Central memory CD4-positive, alpha-beta T cell (primary cell): Measurements from ENCODE around the gene OPHN1.
"Not testable (repeated sequence)": the region's sequence is repeated elsewhere in the genome, so short reads cannot be mapped to it uniquely, and the experiment has no call there.

Experiments used
- DNase-seq: peaks from one replicate; pipeline ENCODE4 v3.0.0; 2022

Gene OPHN1

GRCh38 chrX:68345025-68345424, 88.3 kb downstream of the OPHN1 start:
- no peak for DNase-seq

GRCh38 chrX:68343551-68343950, 89.7 kb downstream of the OPHN1 start:
- no peak for DNase-seq

GRCh38 chrX:68332201-68332731, 101.0 kb downstream of the OPHN1 start:
- no peak for DNase-seq

- not testable (repeated sequence) for DNase-seq
Measured at GRCh38 chrX:68326841-68327240, 106.5 kb downstream of the OPHN1 start.

DNA sequence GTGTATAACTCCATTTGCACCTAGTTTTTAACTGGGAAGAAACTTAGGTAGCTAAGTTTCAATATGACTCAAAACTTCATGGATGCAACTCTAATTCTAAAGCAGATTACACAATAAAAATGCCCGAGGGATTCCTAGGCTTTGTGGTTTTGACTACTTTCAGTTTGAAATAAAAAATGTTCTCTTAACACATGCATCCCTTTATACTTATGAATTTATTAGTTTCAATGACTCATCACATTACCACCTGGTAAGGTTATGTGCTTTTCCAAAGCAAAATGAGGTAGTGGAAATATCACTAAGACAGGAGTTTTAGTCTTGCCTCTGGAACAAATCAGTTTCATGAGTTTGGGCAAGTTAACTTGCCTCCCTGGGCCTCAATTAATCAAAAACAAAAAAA, 125.5 kb downstream of the OPHN1 start:
- DNase-seq: no peak

DNA sequence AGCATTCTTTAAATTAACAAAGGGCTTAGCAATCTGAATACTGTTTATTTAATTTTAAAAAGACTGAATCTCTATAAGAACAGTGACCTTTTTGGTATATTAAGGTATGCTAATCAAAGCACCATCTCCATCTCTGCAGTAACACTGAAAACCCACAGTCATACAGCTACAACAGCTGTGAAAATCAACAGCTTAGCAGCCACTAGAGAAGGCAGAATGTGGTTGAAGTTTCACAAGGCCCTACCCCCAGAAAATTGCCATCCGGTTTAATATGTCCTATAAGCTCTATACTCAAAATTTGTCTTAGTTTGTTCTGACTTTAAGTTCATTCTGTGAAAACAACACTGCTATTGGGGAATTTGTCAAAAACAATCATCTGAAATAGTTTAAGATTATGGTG, 128.7 kb downstream of the OPHN1 start:
- no peak for DNase-seq

- DNase-seq: no peak
Measured at GRCh38 chrX:68299898-68300297, 133.4 kb downstream of the OPHN1 start.

DNA sequence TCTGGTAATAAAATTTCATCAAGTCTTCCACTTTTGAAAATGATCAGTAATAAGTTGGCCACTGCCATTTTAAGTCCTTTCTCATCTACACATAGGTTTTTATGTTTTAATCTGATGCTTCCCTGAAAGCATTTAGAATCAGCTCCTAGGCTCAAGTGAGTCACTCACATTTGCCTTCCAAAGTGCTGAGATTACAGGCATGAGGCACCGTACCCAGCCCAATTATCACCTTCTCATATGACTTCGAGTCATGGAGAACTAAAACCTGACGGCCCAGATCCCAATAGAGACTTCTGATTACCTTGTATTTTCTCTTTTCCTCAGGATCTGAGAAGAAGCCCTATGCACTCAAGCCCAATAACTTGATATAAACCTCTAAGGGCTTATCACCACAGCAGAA, 140.8 kb downstream of the OPHN1 start:
- DNase-seq: no peak

- no peak for DNase-seq
Measured at GRCh38 chrX:68288127-68288526, 145.2 kb downstream of the OPHN1 start.

DNA sequence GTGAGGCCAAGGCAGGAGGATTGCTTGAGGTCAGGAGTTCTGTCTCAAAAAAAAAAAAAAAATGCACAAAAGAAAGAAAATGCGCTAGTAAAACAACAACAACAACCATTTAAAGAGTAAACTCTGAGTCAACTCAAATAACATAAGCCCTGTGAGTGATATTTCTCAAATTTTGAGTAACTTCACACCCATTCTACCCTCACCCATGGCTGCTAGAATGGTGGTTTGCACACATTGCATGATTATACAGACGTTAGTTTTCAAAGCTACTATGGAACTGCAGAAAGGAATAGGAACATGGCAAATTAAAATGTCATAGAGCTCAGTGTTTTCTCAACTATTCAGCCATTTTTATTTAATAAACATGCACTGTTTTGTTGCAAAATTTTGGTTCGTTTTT, 145.9 kb downstream of the OPHN1 start:
- no peak for DNase-seq

DNA sequence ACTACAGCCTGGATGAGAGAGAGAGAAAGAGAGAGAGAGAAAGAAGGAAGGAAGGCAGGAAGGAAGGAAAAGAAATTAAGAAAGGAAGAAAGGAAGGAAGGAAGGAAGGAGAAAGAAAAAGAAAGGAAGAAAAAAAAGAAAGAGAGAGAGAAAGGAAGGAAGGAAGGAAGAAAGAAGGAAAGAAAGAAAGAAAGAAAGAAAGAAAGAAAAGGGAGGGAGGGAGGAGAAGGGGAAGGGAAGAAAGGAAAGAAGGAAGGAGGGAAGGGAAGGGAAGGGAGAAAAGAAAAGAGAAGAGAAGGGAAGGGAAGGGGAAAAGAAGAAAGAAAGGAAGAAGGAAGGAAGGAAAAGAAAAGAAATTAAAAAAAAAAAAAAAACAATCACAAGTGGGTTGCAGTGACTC, 146.3 kb downstream of the OPHN1 start:
- DNase-seq: no peak

DNA sequence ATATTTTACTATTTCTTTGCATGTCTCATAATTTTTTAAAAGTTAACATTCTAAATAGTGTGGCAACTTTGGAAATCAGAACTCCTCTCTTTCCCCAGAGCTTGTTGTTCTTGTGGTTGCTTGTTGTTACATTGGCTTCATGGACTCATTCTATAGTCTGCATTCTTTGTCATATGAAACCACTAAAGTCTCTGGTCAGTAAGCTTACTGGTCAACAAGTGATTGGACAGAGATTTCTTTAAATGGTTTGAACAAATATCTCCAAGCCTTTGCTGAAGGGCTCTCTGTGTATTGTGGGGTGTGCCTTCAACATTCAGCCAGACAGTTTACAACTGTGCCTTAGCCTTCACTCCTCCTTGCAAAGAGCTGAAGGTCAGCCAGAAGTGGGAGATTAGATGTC, 147.2 kb downstream of the OPHN1 start:
- no peak for DNase-seq

GRCh38 chrX:68284281-68284904, 148.9 kb downstream of the OPHN1 start:
- DNase-seq: no peak

GRCh38 chrX:68273887-68274286, 159.4 kb downstream of the OPHN1 start:
- DNase-seq: no peak

GRCh38 chrX:68264793-68265192, 168.5 kb downstream of the OPHN1 start:
- not testable (repeated sequence) for DNase-seq

DNA sequence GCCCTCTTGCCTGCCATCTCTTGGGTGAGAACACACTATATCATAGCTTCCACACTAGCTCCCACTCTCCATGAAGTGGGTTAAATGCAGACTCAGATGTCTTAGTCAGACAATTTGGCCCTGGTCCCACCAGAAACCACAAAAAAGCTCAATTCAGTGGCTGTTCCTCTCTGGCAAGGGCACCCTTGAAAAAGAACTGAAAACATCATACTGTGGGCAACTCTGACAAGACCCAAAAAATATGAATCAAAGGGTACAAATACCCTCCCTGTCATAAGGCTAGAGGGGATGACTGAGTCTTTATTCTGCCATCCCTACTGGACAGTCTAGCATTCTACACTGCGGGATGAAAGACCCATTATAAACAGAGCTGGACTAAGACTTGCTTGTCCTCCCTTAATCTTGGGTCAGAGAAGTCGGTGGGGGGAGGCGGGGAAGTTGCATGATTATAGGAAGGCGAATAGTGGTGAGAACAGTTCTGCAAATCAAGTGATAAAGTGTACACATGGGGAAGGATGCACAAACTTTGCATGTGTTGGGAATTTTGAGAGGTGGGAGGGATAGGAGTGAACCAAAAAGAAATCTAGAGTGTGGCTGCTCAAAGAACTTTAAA, 172.1 kb downstream of the OPHN1 start:
- no peak for DNase-seq

DNA sequence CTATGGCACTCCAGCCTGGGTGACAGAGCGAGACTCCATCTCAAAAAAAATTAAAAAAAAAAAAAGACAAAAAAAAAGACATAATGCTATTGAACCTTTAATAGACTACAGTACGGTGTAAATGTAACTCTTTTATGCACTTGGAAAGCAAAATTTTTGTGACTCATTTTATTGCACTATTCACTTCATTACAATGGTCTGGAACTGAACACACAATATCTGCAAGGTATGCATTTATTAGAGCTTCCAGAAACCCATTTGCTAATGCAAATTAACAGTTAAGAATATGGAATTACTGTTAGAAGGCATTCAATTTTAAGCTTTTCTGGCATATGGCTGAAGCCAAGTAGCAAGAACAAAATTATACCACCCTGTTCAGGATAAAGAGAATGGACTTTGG, 176.3 kb downstream of the OPHN1 start:
- no peak for DNase-seq

DNA sequence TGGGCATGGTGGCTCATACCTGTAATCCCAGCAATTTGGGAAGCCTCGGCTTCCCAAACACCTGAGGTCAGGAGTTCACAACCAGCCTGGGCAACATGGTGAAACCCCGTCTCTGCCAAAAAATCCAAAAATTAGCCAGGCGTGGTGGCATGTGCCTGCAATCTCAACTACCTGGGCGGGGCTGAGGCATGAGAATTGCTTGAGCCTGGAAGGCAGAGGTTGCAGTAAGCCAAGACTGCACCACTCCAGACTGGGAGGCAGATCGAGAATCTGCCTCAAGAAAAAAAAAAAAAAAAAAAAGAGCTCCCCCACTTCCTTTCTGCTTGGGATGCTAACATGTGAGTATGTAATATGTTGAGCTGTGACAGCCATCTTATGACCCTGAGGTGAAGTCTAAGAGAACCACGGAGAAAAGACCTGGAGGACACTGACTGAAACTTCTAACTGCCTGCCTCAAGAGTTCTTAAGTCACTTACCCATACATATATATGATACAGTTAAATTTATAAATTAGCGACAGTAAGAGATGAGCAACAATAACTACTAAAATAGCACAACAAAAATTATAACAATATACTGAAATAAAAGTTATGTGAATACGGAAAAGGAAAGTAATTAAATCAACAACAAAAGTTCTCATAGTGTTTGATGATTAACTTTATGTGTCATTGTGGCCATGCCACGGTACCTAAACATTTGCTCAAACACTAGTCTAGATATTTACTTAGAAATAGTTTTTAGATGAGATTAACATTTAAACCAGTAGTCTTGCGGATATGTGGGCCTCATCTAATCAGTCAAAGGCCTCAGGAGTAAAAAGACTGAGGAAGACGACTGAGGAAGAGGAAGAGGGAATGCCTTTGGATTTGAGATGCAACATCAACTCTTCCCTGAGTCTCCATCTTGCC, 178.3 kb downstream of the OPHN1 start:
- no peak for DNase-seq

- DNase-seq: no peak
Measured at GRCh38 chrX:68252664-68253063, 180.6 kb downstream of the OPHN1 start.

GRCh38 chrX:68249903-68250302, 183.4 kb downstream of the OPHN1 start:
- DNase-seq: no peak

DNA sequence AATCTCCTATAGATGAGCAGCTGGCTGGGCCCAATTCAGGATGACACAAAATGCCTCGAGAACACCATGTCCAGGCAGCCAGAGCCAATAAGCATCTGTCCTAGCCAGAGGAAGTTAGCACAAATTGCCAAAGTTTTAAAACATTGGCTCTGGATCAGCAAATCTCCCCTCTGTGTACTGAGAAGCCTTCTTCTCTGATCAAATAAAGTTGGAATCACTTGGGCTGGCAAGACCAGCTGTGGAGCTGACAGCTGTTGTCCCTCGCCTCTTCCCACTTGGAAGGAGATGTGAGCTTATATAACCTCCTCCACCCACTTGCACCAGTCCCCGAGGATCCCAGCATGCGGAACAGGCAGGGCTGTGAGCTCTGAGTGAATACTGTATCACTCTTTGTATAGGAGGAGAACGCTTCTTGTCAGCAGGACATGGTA, 183.9 kb downstream of the OPHN1 start:
- DNase-seq: no peak

GRCh38 chrX:68238568-68238967, 194.7 kb downstream of the OPHN1 start:
- DNase-seq: no peak

GRCh38 chrX:68234171-68234910, 199.0 kb downstream of the OPHN1 start:
- DNase-seq: no peak
